Esophagus squamous epithelium (tissue), 4 donors: ENCODE results near the gene SMYD3.

ENCODE experiments used
- CTCF ChIP-seq, 6 experiments: fragments of 450-650 bp in 4 of 6; fragments of 200-600 bp in 2 of 6; sonication (generic) in 2 of 6; IDR thresholded peaks; one replicate each; pipeline ENCODE4 v1.5.1; 2016 to 2019; ENCODE audit warnings: antibody characterized with exemption in 6 of 6, mild to moderate bottlenecking in 4 of 6, moderate library complexity in 4 of 6
- POLR2A ChIP-seq, 4 donors: fragments of 450-650 bp; IDR thresholded peaks; one replicate each; pipeline ENCODE4 v1.6.1; 2017; ENCODE audit warnings: antibody characterized with exemption in 4 of 4, mild to moderate bottlenecking in 4 of 4, moderate library complexity in 3 of 4

DNA sequence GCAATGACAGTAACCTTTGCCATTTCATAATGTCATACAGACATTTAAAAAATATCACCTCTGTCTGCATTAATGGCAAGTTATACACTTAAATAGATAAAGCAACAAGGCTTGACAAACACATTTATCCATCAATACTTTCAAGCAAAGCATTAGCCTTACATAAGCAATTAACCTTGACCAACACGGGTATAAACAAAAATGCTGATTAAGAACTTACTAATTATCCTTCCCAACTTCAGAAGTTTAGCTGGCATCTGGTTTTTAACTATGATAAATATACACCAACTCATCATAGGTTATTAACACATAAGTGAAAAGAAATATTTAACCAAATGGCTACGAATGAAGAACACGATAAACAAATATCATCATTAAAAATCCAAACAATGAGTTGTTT, 188.5 kb downstream of the SMYD3 start:
- no peak for TF ChIP-seq CTCF (IDR thresholded peaks at IDR 0.05)
- TF ChIP-seq POLR2A (IDR thresholded peaks at IDR 0.05) = no peak
